HG02870 (cell line): ENCODE measurements around the gene CYSTM1.

Source experiments
- ATAC-seq: cut with Tn5 transposase; IDR thresholded peaks from one replicate; pipeline ENCODE4 v1.9.1; 2021; ENCODE audit warnings: mild to moderate bottlenecking, moderate library complexity; ENCODE audit not compliant: unreplicated experiment

CYSTM1 gene

DNA sequence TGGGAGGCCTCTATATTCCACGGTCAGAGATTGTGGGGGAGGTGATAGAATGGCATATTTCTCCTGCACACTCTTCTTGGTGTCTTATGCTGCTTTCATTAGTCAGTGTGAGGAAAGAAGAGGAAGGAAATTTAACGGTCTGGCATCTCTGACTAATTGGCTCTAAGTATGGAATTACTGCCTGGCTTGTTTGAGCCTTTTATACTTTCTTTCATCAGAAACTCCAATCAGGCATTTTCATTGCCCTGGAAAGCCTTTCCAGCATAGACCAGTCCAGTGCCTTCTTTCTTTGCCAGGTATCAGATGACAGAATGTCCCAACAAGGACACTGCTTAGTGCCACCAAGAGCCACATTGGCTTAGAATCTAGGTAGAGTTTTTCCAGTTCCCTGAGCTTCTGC, 30.2 kb downstream of the CYSTM1 start:
- ATAC-seq: no peak

DNA sequence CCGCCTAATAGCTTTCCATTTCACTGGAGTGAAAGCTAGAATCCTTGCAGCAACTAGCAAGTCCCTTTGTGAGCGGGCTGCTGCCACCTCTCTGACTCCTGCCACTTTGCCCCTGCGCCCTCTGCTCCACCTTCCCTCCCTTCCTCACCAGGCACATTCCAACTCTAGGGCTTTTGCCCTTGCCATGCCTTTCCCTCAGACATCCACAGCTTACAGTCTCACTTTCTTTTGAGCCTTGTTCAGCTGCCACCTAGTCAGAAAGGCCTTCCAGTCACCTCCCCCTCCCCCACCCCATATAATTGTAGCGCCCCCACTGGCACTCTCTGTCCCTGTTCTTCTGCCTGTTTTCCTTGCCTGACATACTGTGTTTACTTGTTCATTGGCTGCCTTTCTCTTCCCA, 31.0 kb downstream of the CYSTM1 start:
- no peak for ATAC-seq

DNA sequence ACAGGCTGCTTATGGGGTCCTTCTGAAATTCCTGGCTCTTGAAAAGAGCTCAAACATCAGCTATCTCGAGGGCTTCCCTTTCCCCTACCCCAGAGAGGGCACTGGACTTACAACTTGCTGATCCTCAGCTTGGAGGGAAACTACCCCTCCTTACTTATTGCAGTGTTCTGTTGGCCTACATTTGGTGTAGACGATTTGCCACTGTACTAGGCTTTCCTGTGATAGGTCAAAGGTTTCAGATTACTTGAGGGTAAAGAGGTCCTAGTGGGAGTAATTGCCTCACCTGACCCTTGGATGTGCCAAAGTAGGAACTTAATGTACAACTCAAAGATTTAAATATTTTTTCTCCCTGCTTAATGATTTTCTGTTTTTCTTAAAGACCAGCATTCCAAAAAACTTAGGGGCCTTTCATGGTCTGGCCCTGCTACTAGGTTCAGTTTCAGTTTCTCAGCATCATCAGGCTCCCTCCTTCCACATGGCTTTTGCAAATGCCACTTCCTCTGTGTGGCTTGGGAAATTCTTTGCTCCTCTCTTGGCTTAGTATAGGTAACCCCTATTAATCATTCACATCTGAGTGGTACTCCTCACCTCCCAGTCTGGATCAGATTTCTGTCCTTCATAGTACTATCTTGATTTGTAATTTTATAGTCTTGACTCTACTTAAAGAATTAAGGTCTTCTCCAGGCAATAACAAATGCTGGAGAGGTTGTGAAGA, 32.4 kb downstream of the CYSTM1 start:
- ATAC-seq: peak; percentile 55

DNA sequence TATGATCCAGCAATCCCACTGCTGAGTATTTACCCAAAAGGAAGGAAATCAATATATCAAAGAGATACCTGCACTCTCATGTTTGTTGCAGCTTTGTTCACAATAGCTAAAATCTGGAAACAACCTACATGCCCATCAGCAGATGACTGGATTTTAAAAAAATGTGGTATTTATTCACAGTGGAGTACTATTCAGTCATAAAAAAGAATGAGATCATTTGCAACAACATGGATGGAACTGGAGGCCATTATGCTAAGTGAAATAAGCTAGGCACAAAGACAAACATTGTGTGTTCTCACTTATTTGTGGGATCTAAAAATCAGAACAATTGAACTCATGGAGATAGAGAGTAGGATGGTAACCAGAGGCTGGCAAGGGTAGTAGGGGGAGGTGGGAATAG, 33.1 kb downstream of the CYSTM1 start:
- ATAC-seq: no peak

DNA sequence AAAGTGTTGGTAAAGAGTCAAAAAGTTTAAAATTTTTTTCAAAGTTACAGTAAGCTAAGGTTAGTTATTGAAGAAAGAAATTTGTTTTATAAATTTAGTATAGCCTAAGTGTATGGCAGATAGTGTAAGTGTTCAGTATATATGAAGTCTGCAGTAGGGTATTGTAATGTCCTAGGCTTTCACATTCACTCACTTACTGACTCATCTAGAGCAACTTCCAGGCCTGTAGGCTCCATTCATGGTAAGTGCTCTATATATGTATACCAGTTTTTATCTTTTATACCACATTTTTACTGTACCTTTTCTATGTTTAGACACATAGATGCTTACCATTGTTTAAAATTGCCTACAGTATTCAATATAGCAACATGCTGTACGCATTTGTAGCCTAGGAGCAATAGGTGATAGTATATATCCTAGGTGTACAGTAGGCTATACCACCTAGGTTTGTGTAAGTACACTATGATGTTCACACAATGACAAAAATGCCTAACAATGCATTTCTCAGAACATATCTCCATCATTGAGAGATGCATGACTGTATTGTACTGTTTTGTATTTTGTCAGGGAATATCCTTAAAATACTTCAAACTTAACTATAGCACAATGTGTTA, 38.5 kb downstream of the CYSTM1 start:
- peak; percentile 94 for ATAC-seq

DNA sequence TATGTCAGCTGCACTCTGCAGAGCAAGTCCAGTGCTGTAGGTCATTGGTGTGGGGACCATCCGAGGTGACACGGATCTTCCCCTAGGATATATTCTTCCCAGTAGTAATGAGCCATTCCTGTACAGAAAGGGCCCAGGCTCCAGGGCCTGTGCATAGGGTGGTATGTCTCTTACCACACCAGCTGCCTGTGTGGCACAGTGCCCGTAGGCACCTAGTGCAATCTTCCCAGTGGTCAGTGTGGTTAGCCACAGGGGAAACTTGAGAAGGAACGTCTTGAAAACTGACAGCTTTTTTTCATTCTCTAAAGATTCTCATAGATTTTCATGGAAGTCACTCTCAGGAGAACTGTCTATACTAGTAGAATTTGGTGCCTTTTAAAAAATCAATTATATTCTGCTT, 39.8 kb downstream of the CYSTM1 start:
- no peak for ATAC-seq

DNA sequence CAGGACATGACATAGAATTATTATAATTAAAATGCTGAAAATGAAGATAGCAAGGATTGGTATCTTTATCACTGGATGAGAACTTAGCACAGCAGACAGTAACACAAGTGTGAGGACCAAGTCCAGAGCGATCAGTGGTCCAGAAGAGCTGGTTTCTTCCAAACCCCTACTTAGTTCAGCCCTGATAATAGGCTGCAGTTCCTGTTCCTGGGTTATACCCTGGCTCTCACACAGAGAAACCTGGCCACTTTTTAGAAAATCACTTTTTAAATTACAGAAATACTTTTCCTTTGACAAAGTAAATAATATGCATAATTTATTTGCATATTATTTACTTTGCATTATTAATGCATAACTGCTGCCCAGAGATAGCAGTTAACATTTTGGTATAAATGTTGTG, 40.3 kb downstream of the CYSTM1 start:
- no peak for ATAC-seq

DNA sequence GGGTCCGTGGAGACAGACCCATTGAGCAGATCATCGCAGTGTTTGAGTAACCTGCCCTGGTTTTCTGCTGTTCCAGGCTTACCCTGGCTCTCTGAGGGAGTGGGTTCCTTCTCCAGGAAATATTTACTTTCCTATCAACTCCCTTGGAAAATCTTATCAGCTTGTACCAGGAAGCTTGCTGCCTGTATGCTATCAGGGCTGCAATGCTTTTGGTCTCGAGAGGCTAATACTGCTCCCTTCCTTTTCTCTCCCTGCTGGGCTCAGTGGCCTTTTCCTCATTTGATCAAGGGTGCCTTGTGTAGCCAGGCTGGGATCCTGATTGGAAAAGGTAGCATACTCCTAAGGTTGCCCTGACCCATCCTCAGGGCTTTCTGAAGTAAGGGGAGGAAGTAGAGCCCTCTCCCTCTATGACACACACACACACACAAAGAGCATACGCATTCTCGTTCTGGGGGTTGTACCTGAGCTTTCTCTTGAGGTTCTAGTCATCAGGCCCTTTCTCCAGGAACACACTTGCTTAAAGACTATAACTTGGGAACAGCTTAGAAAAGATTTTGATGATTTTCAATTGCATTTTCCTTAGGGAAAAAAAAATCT, 41.6 kb downstream of the CYSTM1 start:
- no peak for ATAC-seq

DNA sequence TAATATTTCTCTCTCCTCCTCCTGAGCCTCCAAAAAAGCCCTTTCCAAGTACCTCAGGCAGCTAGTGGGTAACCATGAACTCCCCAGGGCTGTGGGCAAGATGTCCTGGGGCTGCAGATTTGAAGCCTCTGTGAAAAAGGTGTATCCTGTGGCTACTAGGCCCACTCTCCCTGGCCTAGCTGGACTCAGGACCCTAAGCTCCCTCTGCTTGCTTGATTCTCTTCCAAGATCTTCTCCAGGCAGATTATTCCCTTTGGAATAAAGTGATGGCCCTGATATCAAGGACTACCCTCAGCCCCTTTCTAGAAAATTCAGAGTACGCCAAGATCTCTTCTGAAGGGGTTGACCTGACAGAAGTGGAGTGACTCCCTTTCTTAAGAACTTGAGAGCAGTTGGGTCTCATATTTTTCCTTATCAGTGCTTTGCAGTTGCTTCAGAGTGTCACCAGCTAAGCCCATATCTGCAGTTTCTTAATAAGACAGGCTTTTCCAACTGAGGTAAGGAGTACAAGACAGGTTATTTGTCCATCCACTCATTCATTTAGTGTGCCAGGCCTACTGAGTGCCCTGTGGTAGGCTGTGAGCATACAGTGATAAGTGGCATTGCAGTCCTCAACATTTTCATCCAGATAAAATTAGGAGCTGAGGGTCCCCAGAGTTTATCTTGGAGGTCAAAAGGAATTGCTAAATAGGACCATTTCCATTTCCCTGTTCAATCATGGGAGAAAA, 42.5 kb downstream of the CYSTM1 start:
- ATAC-seq: no peak

DNA sequence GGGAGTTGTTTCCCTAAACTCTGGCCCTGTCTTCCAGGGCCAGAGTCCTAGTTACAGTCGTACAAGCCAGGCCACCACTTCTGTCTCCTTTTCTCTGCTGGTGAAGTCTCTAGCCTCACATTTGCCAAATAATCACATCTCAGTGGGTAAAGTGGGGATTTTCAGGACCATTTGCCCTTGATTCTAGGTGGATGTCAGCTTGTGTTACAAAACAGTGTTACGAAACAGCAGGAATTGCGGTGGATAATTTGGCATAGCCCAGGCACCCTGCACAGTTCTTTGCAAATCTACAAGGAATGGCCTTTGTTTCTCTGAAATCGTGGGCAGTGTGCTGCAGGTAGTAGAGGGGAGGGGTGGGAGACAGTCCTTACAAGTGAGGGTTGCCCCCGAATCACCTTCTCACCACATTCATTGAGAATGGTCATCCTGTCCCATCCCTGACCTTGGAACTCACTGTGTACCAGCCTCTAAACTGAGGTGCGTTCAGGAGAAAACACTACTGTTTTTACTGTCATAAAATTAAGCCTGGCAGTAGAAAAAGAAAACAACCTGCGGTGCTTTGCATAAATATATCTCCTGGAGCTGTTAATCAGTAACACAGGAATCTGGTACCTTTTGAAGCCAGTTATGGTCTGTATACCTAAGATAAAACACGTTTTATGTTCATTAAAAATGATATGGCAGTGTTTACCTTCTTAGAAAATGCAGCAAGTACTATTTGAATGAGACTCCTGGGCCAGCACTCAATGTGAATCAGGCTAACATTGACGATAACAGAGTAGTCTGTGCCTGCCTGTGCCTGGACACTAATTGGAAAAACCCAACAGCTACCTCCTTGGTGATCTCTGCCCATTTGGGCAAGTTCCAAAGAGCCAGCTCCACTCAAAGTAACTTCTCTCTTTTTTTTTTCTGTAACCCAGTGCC, 44.3 kb downstream of the CYSTM1 start:
- ATAC-seq: no peak

DNA sequence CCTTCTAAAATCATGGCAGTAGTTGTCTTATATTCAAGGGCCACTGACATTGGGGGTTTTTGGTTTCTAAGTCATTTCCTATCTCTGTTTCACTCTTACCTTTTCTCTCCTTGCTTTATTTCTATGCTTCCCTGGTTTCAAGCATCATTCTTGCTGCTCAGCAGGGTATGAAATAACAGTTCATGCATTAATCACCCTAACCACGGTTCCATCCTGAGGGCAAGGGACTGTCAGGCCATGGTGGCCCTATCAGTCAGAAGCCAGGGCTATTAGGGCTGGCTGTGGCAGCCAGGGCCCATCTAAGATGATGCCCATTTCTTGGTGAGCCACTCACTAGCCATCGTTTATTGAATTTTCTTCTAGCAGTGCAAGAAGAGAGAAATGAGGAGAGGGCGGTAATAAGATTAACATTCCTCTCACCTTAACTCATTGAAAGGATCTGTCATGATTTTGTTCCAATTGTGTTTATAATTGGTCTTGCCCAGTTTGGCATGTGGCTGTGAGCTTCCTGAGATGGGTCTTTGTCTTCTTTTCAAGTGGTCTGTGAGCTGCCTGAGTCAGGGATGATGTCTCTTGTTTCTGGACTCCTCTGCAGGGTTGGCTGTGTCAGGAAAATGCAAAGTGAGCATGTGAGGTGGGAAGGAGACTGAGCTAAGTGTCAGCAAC, 45.2 kb downstream of the CYSTM1 start:
- ATAC-seq: peak; percentile 66

DNA sequence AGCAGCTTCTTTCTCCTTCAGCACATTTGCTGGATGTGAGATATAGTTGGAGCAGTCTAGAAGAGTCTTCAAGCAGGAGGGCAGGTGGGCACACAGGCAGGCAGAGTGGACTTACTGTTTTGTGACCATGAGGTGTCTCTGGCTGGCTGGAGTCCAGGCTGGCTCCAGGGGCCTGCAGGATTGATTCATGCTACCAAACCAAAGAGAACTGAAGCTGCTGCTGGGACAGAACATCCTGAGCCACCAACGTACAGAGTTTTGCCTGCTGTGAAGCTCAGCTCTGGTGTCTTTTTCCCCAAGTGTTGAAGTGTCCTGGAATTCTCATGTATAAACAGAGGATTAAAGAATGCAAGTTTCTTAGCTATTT, 45.7 kb downstream of the CYSTM1 start:
- no peak for ATAC-seq

DNA sequence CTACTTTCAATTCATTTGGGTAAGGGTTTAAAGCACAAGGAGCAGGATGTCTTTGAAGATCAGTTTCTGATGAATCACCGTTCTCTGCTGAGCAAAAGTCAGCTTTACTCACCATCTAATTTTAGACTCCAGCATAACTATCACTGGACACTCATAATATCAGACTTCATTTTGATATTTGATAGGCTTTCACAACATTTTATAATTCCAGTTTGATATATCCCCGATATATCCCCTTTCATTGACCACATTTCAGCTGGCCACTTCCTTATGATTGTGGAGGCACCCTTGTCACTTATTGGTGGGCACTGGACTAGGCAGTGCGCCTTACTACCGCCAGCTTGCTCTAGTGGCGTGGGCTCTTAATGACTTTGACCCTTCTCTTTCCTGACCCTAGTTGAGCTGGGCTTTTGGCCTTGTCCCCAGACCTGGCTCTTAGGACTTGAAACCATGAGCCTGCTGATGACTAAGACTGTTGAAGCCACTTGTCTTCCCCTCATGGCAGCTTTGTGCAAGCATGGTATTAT, 46.8 kb downstream of the CYSTM1 start:
- no peak for ATAC-seq

DNA sequence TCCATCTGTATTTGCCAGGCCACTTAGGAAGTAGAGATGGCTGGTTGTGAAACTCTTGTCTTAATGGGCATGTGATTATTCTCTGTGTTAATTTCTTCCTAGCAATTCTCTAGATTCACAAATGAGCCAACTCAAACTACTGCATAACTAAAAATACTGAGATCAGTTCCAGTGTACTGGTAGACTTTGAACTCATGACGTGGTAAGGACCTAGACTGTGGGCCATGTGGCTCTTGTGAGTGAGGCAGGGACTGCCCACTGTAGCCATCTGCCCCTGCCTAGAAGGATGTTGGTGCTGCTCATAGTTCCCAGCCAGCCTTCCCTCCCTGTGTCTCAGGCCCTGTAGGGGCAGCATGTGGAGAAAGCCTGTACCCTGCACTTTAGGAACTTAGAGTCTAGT, 47.4 kb downstream of the CYSTM1 start:
- ATAC-seq: no peak

DNA sequence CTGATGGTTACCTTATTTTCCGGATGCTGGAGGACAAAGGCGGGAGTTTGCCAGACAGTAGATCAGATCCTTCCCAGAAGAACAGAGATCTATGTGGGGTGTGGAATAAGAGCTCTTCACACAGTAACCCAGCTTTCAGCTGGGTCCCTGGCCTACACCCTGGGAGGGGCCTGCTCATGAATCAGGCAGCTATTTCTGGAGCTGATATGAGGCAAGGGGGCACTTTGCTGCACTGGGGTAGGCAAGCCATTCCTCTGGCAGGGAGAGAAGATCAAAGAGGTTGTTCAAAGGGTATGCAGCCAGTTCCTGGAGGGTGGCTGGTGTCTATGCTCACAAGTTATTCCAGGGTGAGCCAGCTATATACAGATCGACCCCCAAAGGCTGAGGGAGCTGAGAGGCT, 48.6 kb downstream of the CYSTM1 start:
- no peak for ATAC-seq

DNA sequence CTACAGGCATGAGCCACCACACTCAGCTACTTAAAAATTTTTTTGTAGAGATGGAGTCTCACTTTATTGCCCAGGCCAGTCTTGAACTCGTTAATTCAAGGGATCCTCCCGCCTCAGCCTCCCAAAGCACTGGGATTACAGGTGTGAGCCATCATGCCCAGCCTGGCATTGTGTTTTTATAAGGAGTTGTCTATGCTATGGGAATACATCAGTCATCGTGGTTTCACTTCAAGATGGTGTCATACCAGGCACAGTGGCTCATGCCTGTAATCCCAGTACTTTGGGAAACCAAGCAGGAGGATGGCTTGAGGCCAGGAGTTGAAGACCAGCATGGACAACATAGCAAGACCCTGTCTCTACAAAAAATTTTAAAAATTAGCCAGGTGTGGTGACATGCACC, 49.7 kb downstream of the CYSTM1 start:
- ATAC-seq: no peak

DNA sequence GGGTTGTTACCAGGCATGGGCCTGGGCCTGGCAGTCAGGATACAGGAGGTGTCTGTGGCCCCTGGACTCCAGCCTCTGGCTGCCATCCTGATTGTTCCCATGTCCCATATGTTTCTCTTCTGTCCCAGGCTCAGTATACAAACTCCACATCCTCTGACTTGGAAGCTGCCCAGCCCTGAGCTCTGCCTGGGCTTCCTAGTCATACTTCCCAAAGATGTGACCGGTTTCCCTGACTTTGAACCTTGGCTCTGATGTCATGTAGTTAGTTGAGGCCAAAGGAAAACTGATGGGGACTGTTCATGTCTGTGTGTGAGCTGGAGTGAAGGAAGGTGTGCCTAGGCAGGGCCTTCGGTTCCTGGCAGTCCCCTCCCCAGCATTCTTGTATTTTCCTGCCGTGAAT, 50.4 kb downstream of the CYSTM1 start:
- no peak for ATAC-seq

DNA sequence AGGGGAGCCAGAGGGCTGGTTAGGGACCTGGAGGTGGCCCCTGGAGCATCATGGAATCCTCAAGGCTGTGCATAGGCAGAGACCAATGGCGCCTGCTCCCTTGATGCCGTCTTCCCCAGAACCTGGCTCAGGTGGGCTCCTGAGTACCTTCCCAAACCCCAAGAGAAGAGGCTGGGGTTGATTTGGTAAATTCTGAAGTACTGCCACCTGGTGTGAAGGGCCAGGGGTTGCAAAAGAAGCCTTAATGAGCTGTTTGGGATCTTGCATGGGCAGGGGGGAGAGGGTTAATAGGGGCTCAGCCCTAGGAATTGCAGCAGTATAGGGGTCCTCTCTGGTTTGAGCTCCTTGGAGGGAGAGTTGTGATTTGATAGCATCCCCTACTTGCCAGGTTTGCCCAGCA, 52.1 kb downstream of the CYSTM1 start:
- no peak for ATAC-seq

DNA sequence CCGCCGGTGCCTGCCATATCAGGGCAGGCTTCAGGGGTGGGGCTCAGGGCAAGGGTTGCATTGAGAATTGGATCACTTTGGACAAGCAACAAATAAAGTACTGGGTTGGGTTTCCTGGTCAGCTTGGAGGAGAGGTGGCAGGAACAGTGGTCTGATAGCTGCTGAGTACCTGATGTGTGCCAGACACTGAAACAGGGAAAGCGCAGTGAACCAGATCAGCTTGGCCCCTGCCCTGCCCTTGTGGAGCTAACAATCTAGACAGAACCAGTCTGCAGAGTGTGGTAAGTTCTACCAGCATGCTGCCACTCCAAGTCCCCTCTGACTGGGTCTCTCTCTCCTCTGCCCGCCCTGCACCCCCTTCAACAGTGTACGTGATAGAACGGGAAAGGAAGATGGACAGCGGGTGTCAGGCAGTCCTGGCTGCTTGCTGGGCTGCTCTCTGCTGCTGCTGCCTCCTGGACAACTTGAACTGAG, 53.4 kb downstream of the CYSTM1 start:
- ATAC-seq: no peak

DNA sequence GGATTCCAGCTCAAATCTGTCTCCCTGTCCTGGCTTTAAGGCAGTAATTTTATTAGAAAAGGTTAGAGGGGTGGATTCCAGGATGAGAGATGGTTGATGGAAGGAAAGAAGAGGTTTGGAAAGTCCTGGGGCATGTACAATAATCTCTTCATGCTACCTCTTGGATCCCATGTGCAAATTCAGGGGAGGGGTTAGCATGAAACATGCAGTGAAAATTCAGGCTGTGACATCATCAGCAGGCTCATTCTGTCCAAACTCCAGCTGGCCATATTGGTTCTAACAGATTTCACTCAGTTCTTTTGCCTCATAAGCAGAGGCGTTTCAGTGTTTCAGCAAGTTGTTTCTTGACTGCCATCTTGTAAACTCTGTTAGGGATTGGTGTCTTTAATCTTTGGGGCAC, 55.4 kb downstream of the CYSTM1 start:
- no peak for ATAC-seq
